Measurements from ENCODE around the gene TXNRD1.
A peak's percentile ranks its signal among the peaks of the same experiment; 100 is the strongest.

Gene TXNRD1

GRCh38 chr12:104215638-104216297, at the start of gene TXNRD1:
TSS of gene TXNRD1 (plus strand) at chr12:104215779. CDS start at chr12:104215803, 24 bp downstream.
- peak; percentile 54 for TF ChIP-seq CTCF (conservative IDR thresholded peaks at IDR 0.05; ENCODE audit: control insufficient read depth, insufficient read depth, low read depth, low read length)
- H3K4me3 ChIP-seq (ENCODE audit: control insufficient read depth, low read depth, low read length): peak within 1 kb of the TSS; percentile 58
- peak; percentile 69 for DNase-seq (ENCODE audit: low read depth)

- TF ChIP-seq CTCF (conservative IDR thresholded peaks at IDR 0.05; ENCODE audit: control insufficient read depth, insufficient read depth, low read depth, low read length): no peak
- no peak overlapping the region for H3K4me3 ChIP-seq (ENCODE audit: control insufficient read depth, low read depth, low read length)
- DNase-seq (ENCODE audit: low read depth): no peak
Measured at GRCh38 chr12:104165801-104166200, 49.8 kb upstream of the TXNRD1 start.

GRCh38 chr12:104166465-104166864, 49.1 kb upstream of the TXNRD1 start:
- TF ChIP-seq CTCF (conservative IDR thresholded peaks at IDR 0.05; ENCODE audit: control insufficient read depth, insufficient read depth, low read depth, low read length): no peak
- DNase-seq (ENCODE audit: low read depth): no peak
- no peak overlapping the region for H3K4me3 ChIP-seq (ENCODE audit: control insufficient read depth, low read depth, low read length)

- no peak for TF ChIP-seq CTCF (conservative IDR thresholded peaks at IDR 0.05; ENCODE audit: control insufficient read depth, insufficient read depth, low read depth, low read length)
- DNase-seq (ENCODE audit: low read depth): no peak
- no peak overlapping the region for H3K4me3 ChIP-seq (ENCODE audit: control insufficient read depth, low read depth, low read length)
Measured at GRCh38 chr12:104167519-104168458, 47.8 kb upstream of the TXNRD1 start.

GRCh38 chr12:104168596-104168995, 47.0 kb upstream of the TXNRD1 start:
- no peak for TF ChIP-seq CTCF (conservative IDR thresholded peaks at IDR 0.05; ENCODE audit: control insufficient read depth, insufficient read depth, low read depth, low read length)
- DNase-seq (ENCODE audit: low read depth): no peak
- no peak overlapping the region for H3K4me3 ChIP-seq (ENCODE audit: control insufficient read depth, low read depth, low read length)

DNA sequence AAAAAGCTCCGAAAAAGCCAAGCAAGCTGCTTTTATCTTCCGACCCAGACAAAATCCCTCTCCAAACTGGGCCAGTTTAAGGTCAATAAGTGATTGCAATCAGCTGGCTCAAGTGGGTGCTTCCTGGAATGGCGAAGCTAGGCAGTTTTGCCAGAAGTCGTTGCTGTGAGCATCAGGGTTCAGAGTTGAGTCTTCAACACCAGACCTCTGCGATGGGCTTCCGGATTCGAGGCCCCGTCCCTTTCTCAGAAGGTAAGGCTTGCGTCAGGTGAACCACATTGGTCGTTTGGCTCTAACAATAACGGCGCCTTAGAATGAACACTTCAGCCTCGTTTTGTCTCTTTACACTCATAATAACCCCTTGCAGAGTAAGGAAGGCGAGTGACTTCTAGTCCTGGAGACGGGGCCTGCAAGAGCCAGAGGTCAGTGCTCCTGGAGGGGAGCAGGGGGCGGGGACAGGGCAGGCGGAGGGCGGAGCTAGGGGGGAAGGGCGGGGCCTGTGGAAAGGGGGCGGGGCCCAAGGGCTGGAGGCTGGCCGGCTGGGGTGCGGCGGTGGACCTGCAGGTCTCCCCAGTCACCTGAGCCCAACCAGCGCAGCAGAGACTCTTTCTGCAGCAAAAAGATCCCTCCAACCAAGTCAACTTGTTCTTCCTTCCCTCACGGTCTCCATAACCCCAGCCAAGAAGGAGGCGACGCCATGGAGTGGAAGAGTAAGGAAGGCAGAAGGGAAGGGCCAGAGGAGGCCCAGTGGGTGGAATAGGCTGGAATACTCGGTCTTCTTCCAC, 43.6 kb upstream of the TXNRD1 start:
- TF ChIP-seq CTCF (conservative IDR thresholded peaks at IDR 0.05; ENCODE audit: control insufficient read depth, insufficient read depth, low read depth, low read length): no peak
- DNase-seq (ENCODE audit: low read depth): no peak
- H3K4me3 ChIP-seq (ENCODE audit: control insufficient read depth, low read depth, low read length): no peak overlapping the region
